ENCODE data around the gene NDUFB7.
"Not testable (repeated sequence)": the region's sequence is repeated elsewhere in the genome, so short reads cannot be mapped to it uniquely, and the experiment has no call there.

NDUFB7 gene

GRCh38 chr19:14615623-14616022 is 43.8 kb upstream of the NDUFB7 start:
- Histone ChIP-seq H3K4me1 (ENCODE audit: control insufficient read depth, low read length) (peaks cover 45% of the 10 kb centered on the region), H3K9me3 (ENCODE audit: control insufficient read depth, insufficient read depth, low read length) (peaks cover 9% of the 10 kb centered on the region; the same call in 1 of the 2 replicates), H3K4me2 (ENCODE audit: low read length) (no peak overlapping the region), H3F3A (ENCODE audit: control insufficient read depth, insufficient read depth) (peaks cover 29% of the 10 kb centered on the region), H3K36me3 (ENCODE audit: control insufficient read depth, low read length) (peaks cover 3% of the 10 kb centered on the region), H3K27me3 (ENCODE audit: control insufficient read depth, low read length) (no peaks in the 10 kb centered on the region), H4K20me1 (ENCODE audit: control insufficient read depth, insufficient read depth, low read depth, low read length) (no peaks in the 10 kb centered on the region), H3K4me3 (ENCODE audit: low read length) (no peak overlapping the region), H3K79me2 (ENCODE audit: control insufficient read depth, low read length) (no peaks in the 10 kb centered on the region), H3K27ac (ENCODE audit: low read depth, low read length) (no peak overlapping the region), H3K9me2 (replicated peaks; ENCODE audit: control insufficient read depth, low read length) (no peaks in the 10 kb centered on the region)
- TF ChIP-seq CTCF (IDR thresholded peaks at IDR 0.05; ENCODE audit: low read depth, low read length, poor library complexity, severe bottlenecking) (no peak), EZH2phosphoT487 (IDR thresholded peaks at IDR 0.05; ENCODE audit: borderline replicate concordance, low read length) (no peak)

DNA sequence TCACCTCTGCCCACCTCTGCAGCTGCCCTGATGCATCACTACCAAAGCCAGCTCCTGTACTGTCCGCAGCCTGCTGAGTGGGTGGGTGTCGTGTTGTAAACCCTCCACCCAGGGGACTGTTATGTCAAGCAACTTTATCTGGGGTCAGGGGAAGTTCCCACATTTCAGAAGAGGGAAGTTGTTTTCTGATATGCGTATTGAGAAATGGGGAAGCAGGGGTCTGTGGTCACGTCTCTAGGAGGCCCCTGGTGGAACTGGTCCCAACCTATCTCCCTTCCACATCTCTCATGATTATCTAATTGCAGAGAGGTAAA is 42.2 kb upstream of the NDUFB7 start:
- no peaks in the 10 kb centered on the region for H3K9me2 ChIP-seq (replicated peaks; ENCODE audit: control insufficient read depth, low read length)
- no peak for TF ChIP-seq EZH2phosphoT487 (IDR thresholded peaks at IDR 0.05; ENCODE audit: borderline replicate concordance, low read length)
- TF ChIP-seq CTCF (IDR thresholded peaks at IDR 0.05; ENCODE audit: low read depth, low read length, poor library complexity, severe bottlenecking), result no peak
- H3K4me2 ChIP-seq (ENCODE audit: low read length), result peak overlapping the region; percentile 72
- H3K9me3 ChIP-seq (ENCODE audit: control insufficient read depth, insufficient read depth, low read length), result no peaks in the 10 kb centered on the region
- H3K27me3 ChIP-seq (ENCODE audit: control insufficient read depth, low read length), result no peaks in the 10 kb centered on the region
- H3K27ac ChIP-seq (ENCODE audit: low read depth, low read length), result peak overlapping the region; percentile 91
- peaks cover 53% of the 10 kb centered on the region for H3K4me1 ChIP-seq (ENCODE audit: control insufficient read depth, low read length)
- no peaks in the 10 kb centered on the region for H4K20me1 ChIP-seq (ENCODE audit: control insufficient read depth, insufficient read depth, low read depth, low read length)
- H3K36me3 ChIP-seq (ENCODE audit: control insufficient read depth, low read length), result peaks cover 11% of the 10 kb centered on the region
- H3F3A ChIP-seq (ENCODE audit: control insufficient read depth, insufficient read depth), result peaks cover 29% of the 10 kb centered on the region
- no peaks in the 10 kb centered on the region for H3K79me2 ChIP-seq (ENCODE audit: control insufficient read depth, low read length)
- H3K4me3 ChIP-seq (ENCODE audit: low read length), result peak overlapping the region; percentile 52

DNA sequence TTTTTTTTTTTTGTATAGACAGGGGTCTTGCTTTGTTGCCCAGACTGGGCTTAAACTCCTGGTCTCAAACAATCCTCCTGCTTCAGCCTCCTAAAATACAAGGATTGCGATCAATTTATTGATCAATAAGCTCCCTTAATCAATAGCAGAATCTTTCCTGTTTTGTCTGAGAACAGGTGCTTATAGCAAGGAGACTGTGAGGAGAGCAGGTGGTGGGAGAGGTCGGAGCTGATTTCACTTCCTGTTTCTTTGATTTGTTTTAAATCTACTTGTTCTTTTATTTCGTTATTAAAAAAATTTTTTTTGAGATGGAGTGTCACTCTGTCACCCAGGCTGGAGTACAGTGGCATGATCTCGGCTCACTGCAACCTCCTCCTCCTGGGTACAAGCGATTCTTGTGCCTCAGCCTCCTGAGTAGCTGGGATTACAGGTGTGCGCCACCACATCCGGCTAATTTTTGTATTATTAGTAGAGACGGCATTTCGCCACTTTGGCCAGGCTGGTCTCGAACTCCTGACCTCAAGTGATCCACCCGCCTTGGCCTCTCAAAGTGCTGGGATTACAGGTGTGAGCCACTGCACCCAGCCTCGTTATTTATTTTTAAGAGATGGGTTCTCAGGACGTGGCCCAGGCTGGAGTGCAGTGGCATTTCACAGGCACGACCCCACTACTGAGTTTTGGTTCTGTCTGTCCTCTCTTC is 41.7 kb upstream of the NDUFB7 start:
- Histone ChIP-seq H3K36me3 (ENCODE audit: control insufficient read depth, low read length) (peaks cover 11% of the 10 kb centered on the region), H3K4me3 (ENCODE audit: low read length) (peak overlapping the region; percentile 52), H3K27ac (ENCODE audit: low read depth, low read length) (peak overlapping the region; percentile 91), H3K4me2 (ENCODE audit: low read length) (peak overlapping the region; percentile 72), H3K4me1 (ENCODE audit: control insufficient read depth, low read length) (peaks cover 53% of the 10 kb centered on the region), H3F3A (ENCODE audit: control insufficient read depth, insufficient read depth) (peaks cover 29% of the 10 kb centered on the region)
- H3K9me3 ChIP-seq (ENCODE audit: control insufficient read depth, insufficient read depth, low read length); H4K20me1 ChIP-seq (ENCODE audit: control insufficient read depth, insufficient read depth, low read depth, low read length); H3K9me2 ChIP-seq (replicated peaks; ENCODE audit: control insufficient read depth, low read length); H3K79me2 ChIP-seq (ENCODE audit: control insufficient read depth, low read length); H3K27me3 ChIP-seq (ENCODE audit: control insufficient read depth, low read length): not testable (repeated sequence)

GRCh38 chr19:14612657-14613056 is 40.8 kb upstream of the NDUFB7 start:
- Histone ChIP-seq H3K36me3 (ENCODE audit: control insufficient read depth, low read length) (peaks cover 11% of the 10 kb centered on the region), H3K79me2 (ENCODE audit: control insufficient read depth, low read length) (no peaks in the 10 kb centered on the region), H3K9me3 (ENCODE audit: control insufficient read depth, insufficient read depth, low read length) (no peaks in the 10 kb centered on the region), H3K4me3 (ENCODE audit: low read length) (peak overlapping the region; percentile 52), H3F3A (ENCODE audit: control insufficient read depth, insufficient read depth) (peaks cover 27% of the 10 kb centered on the region), H3K9me2 (replicated peaks; ENCODE audit: control insufficient read depth, low read length) (no peaks in the 10 kb centered on the region), H3K27ac (ENCODE audit: low read depth, low read length) (peak overlapping the region; percentile 91), H3K27me3 (ENCODE audit: control insufficient read depth, low read length) (no peaks in the 10 kb centered on the region), H3K4me1 (ENCODE audit: control insufficient read depth, low read length) (peaks cover 53% of the 10 kb centered on the region), H4K20me1 (ENCODE audit: control insufficient read depth, insufficient read depth, low read depth, low read length) (no peaks in the 10 kb centered on the region), H3K4me2 (ENCODE audit: low read length) (peak overlapping the region; percentile 72)
- TF ChIP-seq CTCF (IDR thresholded peaks at IDR 0.05; ENCODE audit: low read depth, low read length, poor library complexity, severe bottlenecking), result no peak
- TF ChIP-seq EZH2phosphoT487 (IDR thresholded peaks at IDR 0.05; ENCODE audit: borderline replicate concordance, low read length), result no peak

DNA sequence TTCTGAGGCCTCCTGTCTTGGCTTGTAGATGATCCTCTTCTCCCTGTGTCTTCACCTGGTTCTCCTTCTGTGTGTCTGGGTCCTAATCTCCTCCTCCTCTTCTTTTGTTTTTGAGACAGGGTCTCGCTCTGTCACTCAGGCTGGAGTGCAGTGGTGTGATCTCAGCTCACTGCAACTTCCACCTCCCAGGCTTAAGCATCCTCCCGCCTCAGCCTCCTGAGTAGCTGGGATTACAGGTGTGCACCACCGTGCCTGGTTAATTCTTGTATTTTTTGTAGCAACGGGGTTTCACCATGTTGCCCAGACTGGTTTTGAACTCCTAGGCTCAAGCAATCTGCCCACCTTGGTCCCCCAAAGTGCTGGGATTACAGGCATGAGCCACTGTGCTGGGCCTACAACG is 40.4 kb upstream of the NDUFB7 start:
- H3K36me3 ChIP-seq (ENCODE audit: control insufficient read depth, low read length), result peaks cover 11% of the 10 kb centered on the region
- H3K27ac ChIP-seq (ENCODE audit: low read depth, low read length), result peak overlapping the region; percentile 91
- not testable (repeated sequence) for H4K20me1 ChIP-seq (ENCODE audit: control insufficient read depth, insufficient read depth, low read depth, low read length); H3K9me2 ChIP-seq (replicated peaks; ENCODE audit: control insufficient read depth, low read length); H3K79me2 ChIP-seq (ENCODE audit: control insufficient read depth, low read length); H3K27me3 ChIP-seq (ENCODE audit: control insufficient read depth, low read length); H3K9me3 ChIP-seq (ENCODE audit: control insufficient read depth, insufficient read depth, low read length)
- peaks cover 26% of the 10 kb centered on the region for H3F3A ChIP-seq (ENCODE audit: control insufficient read depth, insufficient read depth)
- peak overlapping the region; percentile 72 for H3K4me2 ChIP-seq (ENCODE audit: low read length)
- H3K4me3 ChIP-seq (ENCODE audit: low read length), result peak overlapping the region; percentile 52
- H3K4me1 ChIP-seq (ENCODE audit: control insufficient read depth, low read length), result peaks cover 53% of the 10 kb centered on the region

Data from DOHH2 (cell line).